GM18907 (cell line): Measurements from ENCODE around the gene SLC43A2.

ENCODE experiments used
- ATAC-seq: cut with Tn5 transposase; IDR thresholded peaks from one replicate; pipeline ENCODE4 v1.9.1; 2021; ENCODE audit warnings: mild to moderate bottlenecking, moderate library complexity; ENCODE audit not compliant: unreplicated experiment

Gene SLC43A2

GRCh38 chr17:1644493-1645206 lies 16.0 kb upstream of the SLC43A2 start:
- ATAC-seq = no peak

GRCh38 chr17:1643999-1644492 lies 15.4 kb upstream of the SLC43A2 start:
- no peak for ATAC-seq

GRCh38 chr17:1643293-1643998 lies 14.8 kb upstream of the SLC43A2 start:
- no peak for ATAC-seq

- ATAC-seq = no peak
Measured at GRCh38 chr17:1641065-1641403, 12.4 kb upstream of the SLC43A2 start.

- ATAC-seq = no peak
Measured at GRCh38 chr17:1640329-1641064, 11.9 kb upstream of the SLC43A2 start.

GRCh38 chr17:1639549-1640180 lies 11.0 kb upstream of the SLC43A2 start:
- no peak for ATAC-seq

- ATAC-seq = no peak
Measured at GRCh38 chr17:1638624-1639300, 10.1 kb upstream of the SLC43A2 start.

GRCh38 chr17:1638171-1638590 lies 9.5 kb upstream of the SLC43A2 start:
- ATAC-seq = no peak

GRCh38 chr17:1636732-1637285 lies 8.2 kb upstream of the SLC43A2 start:
- ATAC-seq = no peak

GRCh38 chr17:1635675-1636465 lies 7.2 kb upstream of the SLC43A2 start:
- no peak for ATAC-seq

GRCh38 chr17:1634841-1635650 lies 6.4 kb upstream of the SLC43A2 start:
- no peak for ATAC-seq

GRCh38 chr17:1630662-1631061 lies 2.0 kb upstream of the SLC43A2 start:
- no peak for ATAC-seq

- ATAC-seq = no peak
Measured at GRCh38 chr17:1629504-1630310, 1.1 kb upstream of the SLC43A2 start.

GRCh38 chr17:1628856-1629503 lies 346 bp upstream of the SLC43A2 start:
- ATAC-seq = peak; percentile 53

GRCh38 chr17:1627182-1627981 lies 1.3 kb downstream of the SLC43A2 start:
- ATAC-seq = no peak

- no peak for ATAC-seq
Measured at GRCh38 chr17:1626333-1626732, 2.3 kb downstream of the SLC43A2 start.

- no peak for ATAC-seq
Measured at GRCh38 chr17:1625581-1625980, 3.1 kb downstream of the SLC43A2 start.
